ENCODE measurements around the gene C3orf38. TPM values are rescaled to one million over a fixed set of nuclear protein-coding genes. Genes with fewer than 3 reads are reported as not detected.

Gene C3orf38
- total and polyA plus RNA-seq, 7 experiments from 2014 or later, result 19.4 to 40.2 (median 33.4) TPM

- Histone ChIP-seq H3K4me1 (ENCODE audit: control insufficient read depth in 2 of 2, insufficient read depth in 2 of 2, low read length in 2 of 2) (no peaks in the 10 kb centered on the region), H3K36me3 (ENCODE audit: control insufficient read depth in 2 of 3, insufficient read depth in 3 of 3, low read length in 3 of 3) (no peaks in the 10 kb centered on the region), H3K27ac (ENCODE audit: low read depth, low read length) (no peak overlapping the region), H3K9me3 (ENCODE audit: control insufficient read depth in 2 of 3, low read length in 3 of 3) (no peaks in the 10 kb centered on the region), H3K27me3 (ENCODE audit: control insufficient read depth in 2 of 2, insufficient read depth in 2 of 2, low read length in 2 of 2) (no peaks in the 10 kb centered on the region), H3K4me3 (ENCODE audit: low read length) (no peak overlapping the region)
- peaks cover 0 to 34% (median 13%) of the 10 kb centered on the region in 11 donors for H3K9me3 Mint-ChIP-seq
- H3K27ac Mint-ChIP-seq, result no peak overlapping the region
- ATAC-seq (no peak), DNase-seq (no peak)
- ChIA-PET POLR2A (no interaction called here), CTCF (interaction anchor here (0.6 to 0.7 kb wide), 2 partner anchors 28 to 184 kb away, joined by 3 to 5 read pairs; no protein-coding TSS in a partner anchor)
- peaks cover 0 to 4% (median 0%) of the 10 kb centered on the region in 5 donors for H3K27me3 Mint-ChIP-seq
- intact Hi-C loops (cut with micrococcal nuclease), result no loop called here
- peaks cover 0 to 2% (median 0%) of the 10 kb centered on the region in 7 donors for H3K4me1 Mint-ChIP-seq
- peaks cover 0 to 6% (median 0%) of the 10 kb centered on the region in 5 donors for H3K36me3 Mint-ChIP-seq
- no peak overlapping the region for H3K4me3 Mint-ChIP-seq
Measured at GRCh38 chr3:88189361-88189810, 39.6 kb downstream of the C3orf38 start.

GRCh38 chr3:88191872-88192409, 42.2 kb downstream of the C3orf38 start:
- H3K9me3 Mint-ChIP-seq, result peaks cover 0 to 11% (median 3%) of the 10 kb centered on the region in 11 donors
- intact Hi-C loops (cut with micrococcal nuclease), result no loop called here
- no peak overlapping the region for H3K27ac ChIP-seq (ENCODE audit: low read depth, low read length)
- no peaks in the 10 kb centered on the region for H3K9me3 ChIP-seq (ENCODE audit: control insufficient read depth in 2 of 3, low read length in 3 of 3)
- H3K4me3 ChIP-seq (ENCODE audit: low read length), result no peak overlapping the region
- H3K4me1 Mint-ChIP-seq, result peaks cover 0 to 7% (median 0%) of the 10 kb centered on the region in 7 donors
- H3K36me3 Mint-ChIP-seq, result no peaks in the 10 kb centered on the region
- POLR2A ChIA-PET, result no interaction called here
- H3K36me3 ChIP-seq (ENCODE audit: control insufficient read depth in 2 of 3, insufficient read depth in 3 of 3, low read length in 3 of 3), result no peaks in the 10 kb centered on the region
- no peaks in the 10 kb centered on the region for H3K4me1 ChIP-seq (ENCODE audit: control insufficient read depth in 2 of 2, insufficient read depth in 2 of 2, low read length in 2 of 2)
- CTCF ChIA-PET, result no interaction called here
- no peaks in the 10 kb centered on the region for H3K27me3 ChIP-seq (ENCODE audit: control insufficient read depth in 2 of 2, insufficient read depth in 2 of 2, low read length in 2 of 2)
- ATAC-seq, result no peak
- DNase-seq, result no peak
- no peak overlapping the region for H3K4me3 Mint-ChIP-seq
- H3K27me3 Mint-ChIP-seq, result peaks cover 0 to 3% (median 0%) of the 10 kb centered on the region in 5 donors
- H3K27ac Mint-ChIP-seq, result no peak overlapping the region

DNA sequence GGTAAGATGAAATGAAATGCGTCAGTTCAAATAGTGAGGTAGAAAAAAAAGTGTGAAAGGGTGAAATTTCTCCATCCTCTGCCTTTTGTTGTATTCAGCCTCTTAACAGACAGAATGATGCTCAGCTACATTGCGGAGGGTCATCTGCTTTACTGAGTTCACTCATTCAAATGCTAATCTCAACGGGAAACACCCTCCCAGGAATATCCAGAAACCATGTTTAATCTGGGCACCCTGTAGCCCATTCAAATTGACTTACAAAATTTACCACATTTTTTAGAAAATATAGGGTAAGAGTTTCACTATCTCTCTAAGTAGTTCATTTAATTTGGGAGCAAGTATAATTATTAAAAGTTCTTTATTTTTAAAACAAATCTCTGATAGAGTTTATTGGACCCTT, 42.9 kb downstream of the C3orf38 start:
- no peak overlapping the region for H3K27ac ChIP-seq (ENCODE audit: low read depth, low read length)
- CTCF ChIA-PET, result no interaction called here
- POLR2A ChIA-PET, result no interaction called here
- no peaks in the 10 kb centered on the region for H3K4me1 ChIP-seq (ENCODE audit: control insufficient read depth in 2 of 2, insufficient read depth in 2 of 2, low read length in 2 of 2)
- no peaks in the 10 kb centered on the region for H3K27me3 ChIP-seq (ENCODE audit: control insufficient read depth in 2 of 2, insufficient read depth in 2 of 2, low read length in 2 of 2)
- no peaks in the 10 kb centered on the region for H3K36me3 Mint-ChIP-seq
- peaks cover 0 to 7% (median 0%) of the 10 kb centered on the region in 7 donors for H3K4me1 Mint-ChIP-seq
- peaks cover 0 to 4% (median 0%) of the 10 kb centered on the region in 5 donors for H3K27me3 Mint-ChIP-seq
- peaks cover 0 to 6% (median 0%) of the 10 kb centered on the region in 11 donors for H3K9me3 Mint-ChIP-seq
- intact Hi-C loops (cut with micrococcal nuclease), result no loop called here
- no peaks in the 10 kb centered on the region for H3K9me3 ChIP-seq (ENCODE audit: control insufficient read depth in 2 of 3, low read length in 3 of 3)
- no peak for DNase-seq
- H3K4me3 Mint-ChIP-seq, result no peak overlapping the region
- no peak for ATAC-seq
- H3K4me3 ChIP-seq (ENCODE audit: low read length), result no peak overlapping the region
- no peak overlapping the region for H3K27ac Mint-ChIP-seq
- no peaks in the 10 kb centered on the region for H3K36me3 ChIP-seq (ENCODE audit: control insufficient read depth in 2 of 3, insufficient read depth in 3 of 3, low read length in 3 of 3)

DNA sequence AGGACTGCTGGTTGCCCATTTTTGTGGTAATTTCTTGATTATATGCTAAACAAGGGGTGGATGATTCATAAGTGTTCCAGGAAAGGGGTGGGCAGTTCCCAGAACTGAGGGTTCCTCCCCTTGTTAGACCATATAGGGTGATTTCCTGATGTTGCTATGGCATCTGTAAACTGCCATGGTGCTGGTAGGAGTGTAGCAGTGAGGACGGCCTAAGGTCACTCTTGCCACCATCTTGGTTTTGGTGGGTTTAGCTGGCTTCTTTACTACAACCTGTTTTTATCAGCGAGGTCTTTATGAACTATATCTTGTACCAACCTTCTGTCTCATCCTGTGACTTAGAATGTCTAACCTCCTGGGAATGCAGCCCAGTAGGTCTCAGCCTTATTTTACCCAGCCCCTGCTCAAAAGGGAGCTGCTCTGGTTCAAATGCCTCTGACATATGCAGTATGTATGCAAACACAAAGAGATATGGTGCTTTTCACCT, 46.2 kb downstream of the C3orf38 start:
- POLR2A ChIA-PET, result no interaction called here
- no peak for DNase-seq
- no peak for ATAC-seq
- H3K27ac Mint-ChIP-seq, result no peak overlapping the region
- H3K9me3 Mint-ChIP-seq, result peaks cover 0 to 2% (median 0%) of the 10 kb centered on the region in 11 donors
- no peak overlapping the region for H3K4me3 Mint-ChIP-seq
- Histone ChIP-seq H3K27me3 (ENCODE audit: control insufficient read depth in 2 of 2, insufficient read depth in 2 of 2, low read length in 2 of 2) (no peaks in the 10 kb centered on the region), H3K36me3 (ENCODE audit: control insufficient read depth in 2 of 3, insufficient read depth in 3 of 3, low read length in 3 of 3) (no peaks in the 10 kb centered on the region), H3K27ac (ENCODE audit: low read depth, low read length) (no peak overlapping the region), H3K9me3 (ENCODE audit: control insufficient read depth in 2 of 3, low read length in 3 of 3) (no peaks in the 10 kb centered on the region), H3K4me1 (ENCODE audit: control insufficient read depth in 2 of 2, insufficient read depth in 2 of 2, low read length in 2 of 2) (no peaks in the 10 kb centered on the region), H3K4me3 (ENCODE audit: low read length) (no peak overlapping the region)
- H3K4me1 Mint-ChIP-seq, result peaks cover 0 to 7% (median 0%) of the 10 kb centered on the region in 7 donors
- no peaks in the 10 kb centered on the region for H3K36me3 Mint-ChIP-seq
- intact Hi-C loops (cut with micrococcal nuclease), result no loop called here
- H3K27me3 Mint-ChIP-seq, result peaks cover 0 to 4% (median 0%) of the 10 kb centered on the region in 5 donors
- CTCF ChIA-PET, result interaction anchor here (0.7 kb wide), 1 partner anchor 11 kb away, joined by 3 read pairs; no protein-coding TSS in a partner anchor

DNA sequence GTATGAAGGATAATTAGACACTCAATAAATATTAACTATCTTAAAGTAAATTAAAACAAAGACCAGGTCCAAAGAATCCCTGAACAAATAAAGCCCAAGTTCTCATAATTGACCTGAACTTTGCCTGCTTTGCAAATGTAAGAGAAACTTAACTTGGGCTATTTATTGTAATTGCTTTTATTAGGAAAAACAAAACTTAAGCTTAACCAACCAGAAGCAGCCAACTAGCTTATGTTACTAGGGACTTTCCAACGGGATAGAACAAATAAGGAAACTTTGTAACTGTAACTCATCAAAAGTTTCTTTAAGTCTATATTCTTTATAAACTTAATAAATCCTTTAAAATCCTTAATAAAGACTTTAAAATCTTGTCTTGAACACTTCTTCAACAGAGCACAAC, 48.4 kb downstream of the C3orf38 start:
- intact Hi-C loops (cut with micrococcal nuclease), result no loop called here
- no peaks in the 10 kb centered on the region for H3K9me3 ChIP-seq (ENCODE audit: control insufficient read depth in 2 of 3, low read length in 3 of 3)
- CTCF ChIA-PET, result no interaction called here
- Mint-ChIP-seq H3K9me3 (no peaks in the 10 kb centered on the region), H3K4me1 (peaks cover 0 to 7% (median 0%) of the 10 kb centered on the region in 7 donors), H3K27ac (no peak overlapping the region), H3K27me3 (peaks cover 0 to 6% (median 3%) of the 10 kb centered on the region in 5 donors), H3K4me3 (no peak overlapping the region), H3K36me3 (no peaks in the 10 kb centered on the region)
- DNase-seq (no peak), ATAC-seq (no peak)
- no peaks in the 10 kb centered on the region for H3K4me1 ChIP-seq (ENCODE audit: control insufficient read depth in 2 of 2, insufficient read depth in 2 of 2, low read length in 2 of 2)
- H3K27me3 ChIP-seq (ENCODE audit: control insufficient read depth in 2 of 2, insufficient read depth in 2 of 2, low read length in 2 of 2), result no peaks in the 10 kb centered on the region
- H3K27ac ChIP-seq (ENCODE audit: low read depth, low read length), result no peak overlapping the region
- no peaks in the 10 kb centered on the region for H3K36me3 ChIP-seq (ENCODE audit: control insufficient read depth in 2 of 3, insufficient read depth in 3 of 3, low read length in 3 of 3)
- POLR2A ChIA-PET, result no interaction called here
- no peak overlapping the region for H3K4me3 ChIP-seq (ENCODE audit: low read length)

GRCh38 chr3:88203642-88204055, 53.9 kb downstream of the C3orf38 start:
- Histone ChIP-seq H3K27me3 (ENCODE audit: control insufficient read depth in 2 of 2, insufficient read depth in 2 of 2, low read length in 2 of 2) (no peaks in the 10 kb centered on the region), H3K27ac (ENCODE audit: low read depth, low read length) (no peak overlapping the region), H3K4me3 (ENCODE audit: low read length) (no peak overlapping the region), H3K36me3 (ENCODE audit: control insufficient read depth in 2 of 3, insufficient read depth in 3 of 3, low read length in 3 of 3) (no peaks in the 10 kb centered on the region), H3K4me1 (ENCODE audit: control insufficient read depth in 2 of 2, insufficient read depth in 2 of 2, low read length in 2 of 2) (no peaks in the 10 kb centered on the region), H3K9me3 (ENCODE audit: control insufficient read depth in 2 of 3, low read length in 3 of 3) (no peaks in the 10 kb centered on the region)
- Mint-ChIP-seq H3K27ac (no peak overlapping the region), H3K4me1 (peaks cover 0 to 3% (median 0%) of the 10 kb centered on the region in 7 donors), H3K27me3 (peaks cover 0 to 12% (median 0%) of the 10 kb centered on the region in 5 donors), H3K9me3 (peaks cover 0 to 1% (median 0%) of the 10 kb centered on the region in 11 donors), H3K4me3 (no peak overlapping the region), H3K36me3 (no peaks in the 10 kb centered on the region)
- intact Hi-C loops (cut with micrococcal nuclease), result loop anchor here (1.0 to 5.0 kb wide), 4 partner anchors 896 to 1889 kb away; no protein-coding TSS in a partner anchor
- CTCF ChIA-PET, result no interaction called here
- ATAC-seq (peak; percentile 80), DNase-seq (peak in 8 of 9 donors; percentile 14 to 43 (median 30))
- POLR2A ChIA-PET, result no interaction called here

Data from naive thymus-derived CD4-positive, alpha-beta T cell (primary cell).